Activated T-cell treated with anti-CD3 and anti-CD28 coated beads for 4 hours (primary cell): ENCODE data around the gene HACD3.
"Not testable (repeated sequence)": the region's sequence is repeated elsewhere in the genome, so short reads cannot be mapped to it uniquely, and the experiment has no call there.

ENCODE experiments used
- DNase-seq: peaks from one replicate; pipeline ENCODE4 v3.0.0-alpha.2; 2020

HACD3 gene

DNA sequence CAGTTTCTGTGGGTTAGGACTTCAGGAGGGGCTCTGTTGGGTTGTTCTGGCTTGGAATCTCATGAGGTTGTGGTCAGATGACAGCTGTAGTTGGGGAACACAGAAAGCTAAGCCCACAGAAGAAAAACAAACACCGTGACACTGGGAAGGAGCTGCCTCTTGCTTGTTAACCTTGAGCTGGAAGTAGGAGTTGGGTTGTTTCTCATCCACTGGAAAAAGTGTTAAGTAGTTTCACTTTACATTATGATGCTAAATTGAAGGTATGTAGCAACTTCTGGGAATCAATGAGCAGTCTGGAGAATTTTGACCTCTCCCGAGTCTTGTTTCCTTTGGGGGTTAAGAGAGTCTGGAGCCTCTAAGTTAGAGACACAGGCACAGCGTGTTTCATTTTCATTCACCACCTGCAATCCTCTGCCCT, 20.4 kb downstream of the HACD3 start:
- DNase-seq, result no peak

- no peak for DNase-seq
Measured at GRCh38 chr15:65551183-65551582, 20.9 kb downstream of the HACD3 start.

GRCh38 chr15:65552851-65553250, 22.6 kb downstream of the HACD3 start:
- DNase-seq, result not testable (repeated sequence)

GRCh38 chr15:65553691-65554090, 23.4 kb downstream of the HACD3 start:
- no peak for DNase-seq

DNA sequence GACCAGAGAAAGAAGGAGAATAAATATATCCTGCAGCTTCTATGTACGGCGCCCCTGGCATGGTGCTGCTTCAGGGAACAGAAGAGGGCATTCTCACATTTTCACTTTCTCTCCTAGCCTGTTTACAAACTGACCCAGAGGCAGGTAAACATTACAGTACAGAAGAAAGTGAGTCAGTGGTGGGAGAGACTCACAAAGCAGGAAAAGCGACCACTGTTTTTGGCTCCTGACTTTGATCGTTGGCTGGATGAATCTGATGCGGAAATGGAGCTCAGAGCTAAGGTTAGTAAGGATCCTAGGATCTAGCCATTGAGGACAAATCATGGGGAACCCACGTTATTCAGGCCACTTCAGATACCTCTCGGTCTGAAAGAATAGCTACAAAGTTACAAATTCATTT, 26.4 kb downstream of the HACD3 start:
- no peak for DNase-seq

DNA sequence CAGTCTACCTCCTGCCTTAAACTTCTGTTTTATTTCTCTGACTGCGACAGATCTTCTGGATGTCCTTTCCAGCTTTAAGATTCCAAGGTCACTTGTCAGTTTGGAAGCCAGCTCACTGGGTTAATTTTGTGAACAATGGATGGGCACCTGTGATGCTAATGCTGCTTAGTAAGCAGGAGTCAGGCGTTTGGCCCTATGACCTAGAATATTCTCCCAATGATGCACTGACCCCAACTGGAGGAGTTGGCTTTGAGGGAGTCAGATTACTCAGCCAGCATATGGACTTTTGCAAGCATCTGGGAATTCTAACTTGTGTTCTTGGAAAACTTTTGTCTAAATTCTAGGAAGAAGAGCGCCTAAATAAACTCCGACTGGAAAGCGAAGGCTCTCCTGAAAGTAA, 28.1 kb downstream of the HACD3 start:
- DNase-seq, result no peak

GRCh38 chr15:65558997-65559760, 28.9 kb downstream of the HACD3 start:
- no peak for DNase-seq

DNA sequence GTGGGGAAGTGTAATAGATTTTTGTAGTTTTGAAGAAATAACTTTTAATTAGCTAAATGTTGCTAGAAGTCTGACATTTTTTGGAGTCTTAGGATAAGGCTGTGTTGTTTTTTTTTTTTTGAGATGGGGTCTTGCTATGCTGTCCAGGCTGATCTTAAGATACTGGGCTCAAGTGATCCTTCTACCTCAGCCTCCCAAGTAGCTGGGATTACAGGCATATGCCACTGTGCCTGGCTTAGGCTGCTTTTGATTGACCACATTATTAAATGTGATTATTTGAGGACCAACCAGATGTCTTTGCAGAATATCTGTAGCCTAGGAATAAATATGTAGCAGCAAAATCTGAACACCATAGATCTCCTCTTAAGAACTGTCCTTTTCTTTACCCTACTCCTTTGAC, 29.7 kb downstream of the HACD3 start:
- no peak for DNase-seq

GRCh38 chr15:65561934-65562333, 31.7 kb downstream of the HACD3 start:
- no peak for DNase-seq

DNA sequence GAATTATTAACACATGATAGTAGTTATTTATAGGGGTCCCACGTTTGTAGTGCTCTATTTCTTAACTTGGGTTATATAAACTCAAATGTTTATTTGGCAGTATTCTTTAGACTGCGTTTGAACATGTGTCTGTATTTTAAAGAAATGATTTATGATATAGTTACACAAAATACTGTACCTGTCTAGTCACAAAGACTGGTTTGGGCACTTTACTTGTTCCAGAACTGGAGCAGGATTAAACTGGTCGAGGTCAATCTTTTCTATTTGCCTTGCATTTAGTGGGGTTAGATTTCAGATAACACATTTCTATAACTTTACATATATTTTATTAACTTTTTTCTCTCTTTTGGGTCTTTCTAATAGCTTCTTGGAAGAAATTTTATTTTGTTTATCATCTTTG, 39.5 kb downstream of the HACD3 start:
- no peak for DNase-seq

DNA sequence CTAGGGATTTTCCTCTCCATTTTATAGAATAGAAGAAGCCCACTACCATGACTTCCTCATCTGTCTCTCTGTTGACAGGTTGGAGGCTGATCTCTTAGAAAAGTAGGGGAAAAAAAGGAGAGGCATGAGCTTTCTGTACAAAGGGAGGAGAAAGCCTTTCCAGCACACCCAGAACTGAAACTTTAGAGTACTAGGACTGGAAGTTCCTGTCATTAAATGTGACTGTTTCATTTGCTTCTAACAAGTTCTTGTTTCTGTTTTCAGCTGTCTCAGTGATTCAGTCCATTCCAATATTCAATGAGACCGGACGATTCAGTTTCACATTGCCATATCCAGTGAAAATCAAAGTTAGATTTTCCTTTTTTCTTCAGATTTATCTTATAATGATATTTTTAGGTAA, 41.7 kb downstream of the HACD3 start:
- DNase-seq, result no peak

- no peak for DNase-seq
Measured at GRCh38 chr15:65576664-65577063, 46.4 kb downstream of the HACD3 start.

GRCh38 chr15:65577129-65577996, 47.1 kb downstream of the HACD3 start:
- no peak for DNase-seq

GRCh38 chr15:65578904-65579728, 48.9 kb downstream of the HACD3 start:
- DNase-seq, result no peak

GRCh38 chr15:65579762-65580161, 49.5 kb downstream of the HACD3 start:
- DNase-seq, result no peak

DNA sequence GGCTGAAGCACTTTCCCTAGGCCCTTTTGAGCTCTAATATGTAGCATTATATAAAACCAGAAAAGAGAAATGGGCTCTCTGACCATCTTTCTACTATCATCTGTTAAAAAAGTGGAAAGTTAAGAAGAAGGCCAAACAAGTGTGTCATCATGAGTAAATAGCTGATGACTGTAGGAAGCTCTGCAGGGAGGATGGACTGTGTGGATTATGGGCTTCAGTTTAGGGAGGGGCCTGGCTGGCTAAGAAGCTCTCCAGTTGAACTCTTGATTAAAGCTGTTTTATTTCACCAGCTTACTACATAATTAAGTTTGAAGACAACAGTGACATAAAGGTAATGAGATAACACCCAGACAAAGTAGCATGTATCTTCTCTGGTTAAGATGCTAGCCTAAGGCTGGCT, 50.0 kb downstream of the HACD3 start:
- no peak for DNase-seq

DNA sequence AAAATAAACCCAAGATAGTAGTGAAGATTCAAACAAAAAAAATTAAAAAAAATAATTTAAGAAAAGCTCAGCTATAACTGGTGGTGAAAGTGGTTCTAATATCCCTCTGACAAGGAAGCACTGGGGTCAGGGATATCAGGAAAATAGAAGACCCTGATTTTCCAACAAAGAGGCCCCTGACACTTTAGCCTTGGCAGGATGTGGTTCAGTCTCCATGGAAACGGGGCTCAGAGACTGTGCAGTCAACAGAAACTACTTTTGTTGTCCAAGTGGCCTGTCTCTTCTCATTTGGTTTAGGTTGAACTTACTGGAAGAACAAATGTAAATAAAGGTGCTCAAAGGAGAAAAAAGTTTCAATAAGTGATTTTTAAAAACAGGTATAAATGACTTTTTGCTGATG, 53.4 kb downstream of the HACD3 start:
- peak; percentile 11 for DNase-seq

DNA sequence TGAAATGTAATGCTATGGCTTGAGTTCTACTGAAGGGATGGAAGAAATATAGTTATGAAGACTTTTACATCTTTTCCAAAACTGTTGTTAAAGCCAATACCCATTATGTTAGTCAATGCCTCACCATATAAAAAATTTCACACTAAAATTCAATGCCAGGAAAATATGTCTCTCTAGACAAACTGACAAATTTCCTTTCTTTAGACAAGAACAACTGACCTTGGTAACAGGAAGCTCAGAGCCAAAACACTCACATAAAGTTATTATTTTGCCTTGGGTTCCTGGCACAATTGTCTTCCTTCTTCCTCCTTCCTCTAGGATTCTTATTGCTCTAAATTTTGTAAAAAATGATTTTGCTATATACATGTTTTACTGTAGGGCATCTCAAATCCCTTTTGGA, 54.0 kb downstream of the HACD3 start:
- no peak for DNase-seq

- no peak for DNase-seq
Measured at GRCh38 chr15:65587094-65587493, 56.8 kb downstream of the HACD3 start.

DNA sequence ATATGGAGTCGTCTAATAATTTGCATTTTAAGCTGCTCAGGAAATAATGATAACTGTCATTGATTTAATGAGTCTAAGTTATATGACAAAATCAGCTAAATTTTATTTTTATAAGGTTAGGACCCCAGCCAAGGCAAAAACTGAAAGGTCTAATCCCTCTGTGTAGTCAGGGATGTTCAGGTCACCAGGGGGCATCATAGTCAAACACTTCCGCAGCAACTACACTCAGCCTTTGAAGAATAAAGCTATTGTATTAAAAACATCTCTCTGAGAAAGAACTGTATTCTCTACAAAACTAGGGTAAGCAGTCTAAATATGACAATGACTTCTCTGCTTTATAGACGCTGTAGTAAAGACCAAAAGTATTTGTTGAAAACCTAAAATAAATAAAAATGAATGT, 65.7 kb downstream of the HACD3 start:
- no peak for DNase-seq

DNA sequence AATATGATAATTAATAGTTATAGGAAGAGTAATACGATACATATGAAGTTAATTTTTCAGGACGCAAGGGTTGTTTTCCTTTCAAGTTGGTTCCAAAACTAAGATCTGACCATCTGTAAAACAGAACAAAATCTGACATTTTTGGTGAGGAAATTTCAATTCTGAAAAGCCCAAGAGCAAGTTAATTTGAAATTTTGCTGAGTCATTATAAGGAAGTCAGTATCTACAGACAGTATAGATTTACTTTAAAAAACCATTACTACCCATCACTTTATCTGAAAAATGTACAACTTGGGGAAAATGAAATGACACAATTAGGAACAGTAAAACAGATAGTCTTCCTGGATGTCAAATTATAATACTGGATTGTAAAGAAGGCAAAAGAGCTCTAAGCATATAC, 68.2 kb downstream of the HACD3 start:
- no peak for DNase-seq

- DNase-seq, result no peak
Measured at GRCh38 chr15:65599677-65600076, 69.4 kb downstream of the HACD3 start.

DNA sequence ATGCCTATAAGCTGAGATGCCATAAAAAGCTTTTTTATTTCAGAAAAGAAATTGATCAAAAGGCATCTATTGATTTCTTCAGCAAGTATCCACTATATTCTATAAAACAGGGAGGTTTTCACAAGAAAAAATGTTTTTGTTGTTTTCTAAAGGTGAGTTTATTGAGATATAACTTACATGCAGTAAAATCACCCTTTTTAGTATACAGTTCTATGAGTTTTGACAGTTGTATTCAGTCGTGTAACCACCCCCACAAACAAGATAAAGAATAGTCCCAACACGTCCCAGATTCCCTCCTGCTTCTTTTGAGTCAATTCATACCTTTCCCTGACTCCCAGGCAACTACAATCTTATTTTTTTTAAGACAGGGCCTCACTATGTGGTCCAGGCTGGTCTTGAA, 72.9 kb downstream of the HACD3 start:
- no peak for DNase-seq
